T-helper 17 cell (primary cell): Measurements from ENCODE around the gene CD58. TPM values are rescaled to one million over a fixed set of nuclear protein-coding genes. Genes with fewer than 3 reads are reported as not detected.

Source experiments
- ATAC-seq: fragments of 150-1000 bp; cut with Tn5 transposase; 2 replicates; pipeline ENCODE4 v1.10.0; 2021; ENCODE audit warnings: mild to moderate bottlenecking, moderate library complexity
- DNase-seq, 3 donors: peaks; one replicate each; pipeline versions ENCODE4 v3.0.0 to v3.0.0-alpha.2; 2020 to 2021
- H3K9me3 ChIP-seq: one replicate; pipeline ENCODE4 v1.7.0; 2013; ENCODE audit warnings: low read length, mild to moderate bottlenecking; ENCODE audit not compliant: control insufficient read depth, poor library complexity, severe bottlenecking
- H3K27ac Mint-ChIP-seq: one replicate; pipeline ENCODE4 v1.8.0; 2022; ENCODE audit warnings: mild to moderate bottlenecking, moderate library complexity, mixed read lengths
- H3K27me3 Mint-ChIP-seq: one replicate; pipeline ENCODE4 v1.8.0; 2022; ENCODE audit warnings: mixed read lengths
- H3K36me3 Mint-ChIP-seq: one replicate; pipeline ENCODE4 v1.8.0; 2022; ENCODE audit warnings: low read depth, mixed read lengths
- H3K4me1 Mint-ChIP-seq: one replicate; pipeline ENCODE4 v1.8.0; 2022; ENCODE audit warnings: mild to moderate bottlenecking, mixed read lengths
- H3K4me3 Mint-ChIP-seq: one replicate; pipeline ENCODE4 v1.8.0; 2022; ENCODE audit warnings: mild to moderate bottlenecking, moderate library complexity, mixed read lengths
- total RNA-seq, 4 donors: library from RNA in 2 of 4; stranded (reverse) in 2 of 4; gene quantifications; one replicate each; pipeline ENCODE4 v1.2.3 and lab custom pipeline; 2022 to 2026

The CD58 gene
- total RNA-seq, 2 donors from 2014 or later: 21.7 to 22.1 TPM

GRCh38 chr1:116516631-116517030 lies 54.2 kb downstream of the CD58 start:
- peaks cover 48% of the 10 kb centered on the region for H3K4me1 Mint-ChIP-seq
- ATAC-seq: no peak
- H3K36me3 Mint-ChIP-seq: peaks cover 2% of the 10 kb centered on the region
- DNase-seq: no peak
- H3K9me3 ChIP-seq: no peaks in the 10 kb centered on the region
- peak overlapping the region; percentile 99 for H3K27ac Mint-ChIP-seq
- peak overlapping the region; percentile 82 for H3K4me3 Mint-ChIP-seq
- no peaks in the 10 kb centered on the region for H3K27me3 Mint-ChIP-seq

GRCh38 chr1:116515702-116516101 lies 55.1 kb downstream of the CD58 start:
- peak; percentile 57 for ATAC-seq
- Mint-ChIP-seq H3K36me3 (peaks cover 2% of the 10 kb centered on the region), H3K4me1 (peaks cover 50% of the 10 kb centered on the region), H3K4me3 (peak overlapping the region; percentile 92), H3K27ac (peak overlapping the region; percentile 99), H3K27me3 (no peaks in the 10 kb centered on the region)
- H3K9me3 ChIP-seq: no peaks in the 10 kb centered on the region
- DNase-seq: peak in 1 of 3 donors; percentile 31

- DNase-seq: peak; percentile 31 to 64 (median 46)
- peak overlapping the region; percentile 99 for H3K27ac Mint-ChIP-seq
- peaks cover 52% of the 10 kb centered on the region for H3K4me1 Mint-ChIP-seq
- ATAC-seq: peak; percentile 83
- no peaks in the 10 kb centered on the region for H3K27me3 Mint-ChIP-seq
- H3K9me3 ChIP-seq: no peaks in the 10 kb centered on the region
- H3K4me3 Mint-ChIP-seq: peak overlapping the region; percentile 92
- peaks cover 2% of the 10 kb centered on the region for H3K36me3 Mint-ChIP-seq
These were observed 55.9 kb downstream of the CD58 start for GRCh38 chr1:116514708-116515525.

- peaks cover 2% of the 10 kb centered on the region for H3K36me3 Mint-ChIP-seq
- DNase-seq (no peak), ATAC-seq (no peak)
- peak overlapping the region; percentile 99 for H3K27ac Mint-ChIP-seq
- no peaks in the 10 kb centered on the region for H3K9me3 ChIP-seq
- no peak overlapping the region for H3K4me3 Mint-ChIP-seq
- H3K4me1 Mint-ChIP-seq: peaks cover 58% of the 10 kb centered on the region
- H3K27me3 Mint-ChIP-seq: no peaks in the 10 kb centered on the region
These were observed 56.9 kb downstream of the CD58 start for GRCh38 chr1:116513956-116514355.

- H3K36me3 Mint-ChIP-seq: peaks cover 2% of the 10 kb centered on the region
- DNase-seq (no peak), ATAC-seq (no peak)
- H3K4me3 Mint-ChIP-seq: peak overlapping the region; percentile 0
- H3K27me3 Mint-ChIP-seq: no peaks in the 10 kb centered on the region
- peak overlapping the region; percentile 99 for H3K27ac Mint-ChIP-seq
- H3K9me3 ChIP-seq: no peaks in the 10 kb centered on the region
- H3K4me1 Mint-ChIP-seq: peaks cover 60% of the 10 kb centered on the region
These were observed 59.3 kb downstream of the CD58 start for GRCh38 chr1:116511459-116512019.

GRCh38 chr1:116510361-116510760 lies 60.5 kb downstream of the CD58 start:
- Mint-ChIP-seq H3K27me3 (no peaks in the 10 kb centered on the region), H3K27ac (peak overlapping the region; percentile 99), H3K4me1 (peaks cover 55% of the 10 kb centered on the region), H3K4me3 (no peak overlapping the region), H3K36me3 (peaks cover 2% of the 10 kb centered on the region)
- DNase-seq: no peak
- H3K9me3 ChIP-seq: no peaks in the 10 kb centered on the region
- no peak for ATAC-seq

- no peaks in the 10 kb centered on the region for H3K9me3 ChIP-seq
- ATAC-seq: no peak
- H3K27me3 Mint-ChIP-seq: no peaks in the 10 kb centered on the region
- peak overlapping the region; percentile 86 for H3K27ac Mint-ChIP-seq
- peaks cover 58% of the 10 kb centered on the region for H3K4me1 Mint-ChIP-seq
- H3K36me3 Mint-ChIP-seq: peaks cover 2% of the 10 kb centered on the region
- H3K4me3 Mint-ChIP-seq: peak overlapping the region; percentile 19
- no peak for DNase-seq
These were observed 61.5 kb downstream of the CD58 start for GRCh38 chr1:116508984-116509980.

GRCh38 chr1:116508085-116508983 lies 62.5 kb downstream of the CD58 start:
- no peak for ATAC-seq
- Mint-ChIP-seq H3K27ac (peak overlapping the region; percentile 86), H3K4me3 (peak overlapping the region; percentile 31)

GRCh38 chr1:116507631-116508030 lies 63.2 kb downstream of the CD58 start:
- Mint-ChIP-seq H3K36me3 (peaks cover under 1% of the 10 kb centered on the region), H3K27ac (peak overlapping the region; percentile 86), H3K27me3 (no peaks in the 10 kb centered on the region), H3K4me1 (peaks cover 61% of the 10 kb centered on the region), H3K4me3 (no peak overlapping the region)
- ATAC-seq (no peak), DNase-seq (no peak)
- H3K9me3 ChIP-seq: no peaks in the 10 kb centered on the region

More at GRCh38 chr1:116508085-116508983, 62.5 kb downstream of the CD58 start:
- no peaks in the 10 kb centered on the region for H3K9me3 ChIP-seq
- no peak for DNase-seq
- Mint-ChIP-seq H3K36me3 (peaks cover 2% of the 10 kb centered on the region), H3K4me1 (peaks cover 62% of the 10 kb centered on the region), H3K27me3 (no peaks in the 10 kb centered on the region)

- H3K4me1 Mint-ChIP-seq: peaks cover 61% of the 10 kb centered on the region
- peak overlapping the region; percentile 97 for H3K27ac Mint-ChIP-seq
- H3K27me3 Mint-ChIP-seq: no peaks in the 10 kb centered on the region
- DNase-seq: no peak
- no peaks in the 10 kb centered on the region for H3K36me3 Mint-ChIP-seq
- no peaks in the 10 kb centered on the region for H3K9me3 ChIP-seq
- ATAC-seq: no peak
- H3K4me3 Mint-ChIP-seq: no peak overlapping the region
These were observed 64.5 kb downstream of the CD58 start for GRCh38 chr1:116506132-116507004.

- Mint-ChIP-seq H3K4me1 (peaks cover 62% of the 10 kb centered on the region), H3K4me3 (peak overlapping the region; percentile 66), H3K27ac (peak overlapping the region; percentile 97), H3K27me3 (no peaks in the 10 kb centered on the region), H3K36me3 (no peaks in the 10 kb centered on the region)
- ATAC-seq: peak; percentile 97
- no peaks in the 10 kb centered on the region for H3K9me3 ChIP-seq
- DNase-seq: peak; percentile 67 to 84 (median 74)
These were observed 66.3 kb downstream of the CD58 start for GRCh38 chr1:116504308-116505156.
